ENCODE data around the gene CD244.

CD244 gene

DNA sequence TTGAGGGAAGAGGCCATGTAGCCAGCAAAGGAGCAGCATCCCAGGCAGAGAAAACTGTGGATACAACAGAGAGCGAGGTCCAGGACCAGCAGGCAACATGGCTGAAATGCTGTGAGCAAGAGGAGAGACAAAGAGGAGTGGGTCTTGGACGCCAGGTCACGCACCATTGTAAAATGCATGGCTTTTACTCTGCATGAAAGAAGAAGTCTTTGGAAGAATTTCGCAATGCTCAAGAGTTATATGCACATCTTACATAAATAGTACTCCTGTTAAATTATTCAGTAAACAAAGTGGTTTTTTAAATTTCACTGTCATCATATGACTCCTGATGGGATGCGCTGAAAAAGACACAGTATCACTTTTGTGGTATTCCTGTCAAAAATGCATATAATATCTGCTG is 3.5 kb downstream of the CD244 start:
- no peak overlapping the region for H3K4me3 ChIP-seq (ENCODE audit: low read depth, low read length)
- no peak for DNase-seq (ENCODE audit: low read depth, low spot score)
- TF ChIP-seq, protein P1, sequence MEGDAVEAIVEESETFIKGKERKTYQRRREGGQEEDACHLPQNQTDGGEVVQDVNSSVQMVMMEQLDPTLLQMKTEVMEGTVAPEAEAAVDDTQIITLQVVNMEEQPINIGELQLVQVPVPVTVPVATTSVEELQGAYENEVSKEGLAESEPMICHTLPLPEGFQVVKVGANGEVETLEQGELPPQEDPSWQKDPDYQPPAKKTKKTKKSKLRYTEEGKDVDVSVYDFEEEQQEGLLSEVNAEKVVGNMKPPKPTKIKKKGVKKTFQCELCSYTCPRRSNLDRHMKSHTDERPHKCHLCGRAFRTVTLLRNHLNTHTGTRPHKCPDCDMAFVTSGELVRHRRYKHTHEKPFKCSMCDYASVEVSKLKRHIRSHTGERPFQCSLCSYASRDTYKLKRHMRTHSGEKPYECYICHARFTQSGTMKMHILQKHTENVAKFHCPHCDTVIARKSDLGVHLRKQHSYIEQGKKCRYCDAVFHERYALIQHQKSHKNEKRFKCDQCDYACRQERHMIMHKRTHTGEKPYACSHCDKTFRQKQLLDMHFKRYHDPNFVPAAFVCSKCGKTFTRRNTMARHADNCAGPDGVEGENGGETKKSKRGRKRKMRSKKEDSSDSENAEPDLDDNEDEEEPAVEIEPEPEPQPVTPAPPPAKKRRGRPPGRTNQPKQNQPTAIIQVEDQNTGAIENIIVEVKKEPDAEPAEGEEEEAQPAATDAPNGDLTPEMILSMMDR (IDR thresholded peaks at IDR 0.05; ENCODE audit: insufficient read depth, low read length, missing control alignments), result no peak
- POLR2A ChIA-PET, result no interaction called here
- CTCF ChIA-PET, result no interaction called here

DNA sequence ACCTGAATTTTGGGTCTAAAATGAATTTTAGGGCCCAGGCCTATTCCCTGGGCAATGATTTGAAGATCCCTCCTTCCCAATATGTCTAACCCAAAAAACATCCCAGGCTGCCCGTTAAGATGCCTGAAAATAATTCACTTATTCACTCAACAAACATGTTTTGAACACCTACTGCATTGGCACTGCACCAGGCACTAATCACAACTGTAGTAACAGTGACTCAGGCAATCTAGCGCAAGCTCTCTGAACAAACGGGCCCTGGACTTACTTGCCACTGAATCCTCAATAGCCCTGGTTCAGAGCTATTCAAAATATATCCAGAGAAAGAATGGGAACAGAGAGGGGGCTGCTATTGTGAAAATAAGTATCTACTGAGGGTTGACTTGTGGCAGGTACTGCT is 4.2 kb downstream of the CD244 start:
- TF ChIP-seq, protein P1 (IDR thresholded peaks at IDR 0.05; ENCODE audit: insufficient read depth, low read length, missing control alignments), result no peak
- POLR2A ChIA-PET, result no interaction called here
- DNase-seq (ENCODE audit: low read depth, low spot score), result no peak
- H3K4me3 ChIP-seq (ENCODE audit: low read depth, low read length), result no peak overlapping the region
- CTCF ChIA-PET, result no interaction called here

DNA sequence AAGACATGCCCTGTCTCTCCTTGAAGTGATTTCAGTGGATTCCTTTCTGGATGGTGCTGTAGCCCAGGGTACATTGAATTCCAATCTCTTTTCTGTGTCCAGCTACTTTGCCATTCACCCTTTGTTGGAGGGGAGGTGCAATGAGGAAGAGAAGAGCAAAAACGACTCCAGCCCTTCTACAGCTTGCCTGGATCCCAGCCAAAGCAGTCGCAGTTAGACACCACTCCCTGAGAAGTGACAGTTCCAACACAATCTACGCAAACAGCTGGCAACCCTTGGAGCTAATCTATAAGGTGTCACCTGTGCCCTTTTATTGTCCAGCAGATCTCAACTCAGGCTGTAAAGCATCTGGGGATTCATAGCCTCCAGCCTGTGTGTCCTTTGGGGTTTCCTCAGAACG is 4.6 kb downstream of the CD244 start:
- ChIA-PET POLR2A (no interaction called here), CTCF (no interaction called here)
- TF ChIP-seq, protein P1 (IDR thresholded peaks at IDR 0.05; ENCODE audit: insufficient read depth, low read length, missing control alignments), result no peak
- no peak for DNase-seq (ENCODE audit: low read depth, low spot score)
- H3K4me3 ChIP-seq (ENCODE audit: low read depth, low read length), result no peak overlapping the region

DNA sequence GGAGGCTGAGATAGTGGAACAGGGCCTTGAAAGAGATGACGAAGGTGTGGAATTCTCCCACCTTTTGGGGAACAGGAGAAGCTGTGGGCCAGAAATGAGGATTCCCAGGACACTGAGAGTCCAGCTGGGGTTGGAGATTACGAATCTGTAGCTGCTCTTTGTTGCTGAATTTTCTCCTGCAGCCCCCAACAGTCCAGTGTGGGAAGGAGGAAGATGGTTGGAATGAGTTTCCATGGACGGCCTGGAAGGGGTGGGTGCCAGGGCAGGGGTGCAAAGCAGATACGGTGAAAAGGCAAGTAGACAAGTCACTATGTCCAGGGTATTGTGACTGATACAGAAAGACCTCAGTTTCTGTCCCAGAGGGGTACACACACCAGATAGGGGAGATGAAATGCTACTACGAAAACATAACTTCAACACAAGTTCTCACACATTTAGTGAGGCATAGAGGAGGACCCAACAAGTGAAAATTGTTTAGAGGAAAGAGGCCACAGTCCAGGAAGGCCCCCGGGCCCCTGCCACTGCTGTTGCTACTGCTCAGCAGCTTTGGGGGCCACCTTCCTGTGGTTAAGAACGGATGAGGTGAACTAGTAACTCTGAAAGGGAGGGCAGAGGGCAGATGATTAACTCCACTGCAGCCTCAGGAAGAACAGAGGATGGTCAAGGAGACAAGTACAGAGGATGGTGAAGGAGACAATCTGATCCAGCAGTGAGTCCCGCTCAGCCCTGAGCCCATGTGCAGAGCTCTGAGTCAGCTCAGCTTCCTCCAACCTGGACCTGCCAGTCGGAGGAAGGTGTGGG is 7.3 kb downstream of the CD244 start:
- ChIA-PET POLR2A (no interaction called here), CTCF (no interaction called here)
- TF ChIP-seq, protein P1 (IDR thresholded peaks at IDR 0.05; ENCODE audit: insufficient read depth, low read length, missing control alignments), result no peak

DNA sequence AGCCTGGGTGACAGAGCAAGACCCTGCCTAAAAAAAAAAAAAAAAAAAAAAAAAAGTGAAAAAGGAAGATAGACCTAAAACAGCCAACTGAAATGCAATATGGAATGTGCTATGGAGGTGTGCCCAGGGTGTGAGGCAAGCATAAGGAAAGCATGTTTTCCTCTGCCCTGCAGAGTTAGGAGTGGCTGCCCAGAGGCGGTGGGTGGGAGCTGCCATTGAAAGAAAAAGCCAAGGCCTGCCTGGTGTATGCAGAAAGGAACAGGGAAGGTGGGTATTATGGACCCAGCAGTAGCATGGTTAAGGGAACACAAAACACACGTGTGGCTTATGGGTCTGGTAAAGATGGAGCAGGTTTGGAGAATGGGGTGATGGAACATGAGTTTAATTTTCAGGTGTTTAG is 8.9 kb downstream of the CD244 start:
- ChIA-PET CTCF (no interaction called here), POLR2A (no interaction called here)
- TF ChIP-seq, protein P1 (IDR thresholded peaks at IDR 0.05; ENCODE audit: insufficient read depth, low read length, missing control alignments), result no peak
- no peak overlapping the region for H3K4me3 ChIP-seq (ENCODE audit: low read depth, low read length)
- DNase-seq (ENCODE audit: low read depth, low spot score), result no peak

More for the DNA sequence above, 7.3 kb downstream of the CD244 start:
- H3K4me3 ChIP-seq (ENCODE audit: low read depth, low read length), result no peak overlapping the region
- no peak for DNase-seq (ENCODE audit: low read depth, low spot score)

DNA sequence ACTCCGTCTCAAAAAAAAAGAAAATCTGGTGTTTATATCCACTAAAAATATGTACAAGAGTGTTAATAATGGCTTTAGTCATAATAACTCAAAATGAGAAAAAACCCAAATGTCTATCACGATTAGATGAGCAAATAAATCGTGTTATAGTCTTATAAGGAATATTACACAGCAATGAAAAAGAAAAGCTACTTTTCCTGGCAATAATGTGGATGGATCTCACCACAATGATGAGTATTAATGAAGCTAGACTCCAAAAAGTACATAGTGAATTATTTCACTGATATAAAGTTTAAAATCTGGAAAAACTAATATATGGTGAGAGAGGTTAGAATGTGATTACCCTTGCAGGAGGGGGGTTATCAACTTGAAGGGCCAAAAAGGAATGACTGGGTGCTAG is 9.7 kb downstream of the CD244 start:
- H3K4me3 ChIP-seq (ENCODE audit: low read depth, low read length), result no peak overlapping the region
- DNase-seq (ENCODE audit: low read depth, low spot score), result no peak
- ChIA-PET CTCF (no interaction called here), POLR2A (no interaction called here)
- TF ChIP-seq, protein P1 (IDR thresholded peaks at IDR 0.05; ENCODE audit: insufficient read depth, low read length, missing control alignments), result no peak

Data from AG04449 (cell line).